SU-DHL-6 (cell line): ENCODE measurements around the gene WNT7A.

Source experiments
- CTCF ChIP-seq: fragments of 200-600 bp; sonication (generic); IDR thresholded peaks from one replicate; pipeline ENCODE4 v1.5.1; 2017; ENCODE audit warnings: antibody characterized with exemption, mild to moderate bottlenecking, low read length, moderate library complexity; ENCODE audit not compliant: insufficient read depth, poor library complexity, severe bottlenecking
- EZH2phosphoT487 ChIP-seq: fragments of 200-600 bp; sonication (generic), shearing (Covaris generic); conservative IDR thresholded peaks from 2 replicates; pipeline ENCODE4 v1.6.1; 2018; ENCODE audit warnings: mild to moderate bottlenecking, antibody characterized with exemption, low read length, moderate library complexity, mixed read lengths

- TF ChIP-seq CTCF (no peak), EZH2phosphoT487 (no peak)
These were observed 98.5 kb downstream of the WNT7A start for GRCh38 chr3:13781417-13781816.
